ENCODE data around the gene RASL12.

DNA sequence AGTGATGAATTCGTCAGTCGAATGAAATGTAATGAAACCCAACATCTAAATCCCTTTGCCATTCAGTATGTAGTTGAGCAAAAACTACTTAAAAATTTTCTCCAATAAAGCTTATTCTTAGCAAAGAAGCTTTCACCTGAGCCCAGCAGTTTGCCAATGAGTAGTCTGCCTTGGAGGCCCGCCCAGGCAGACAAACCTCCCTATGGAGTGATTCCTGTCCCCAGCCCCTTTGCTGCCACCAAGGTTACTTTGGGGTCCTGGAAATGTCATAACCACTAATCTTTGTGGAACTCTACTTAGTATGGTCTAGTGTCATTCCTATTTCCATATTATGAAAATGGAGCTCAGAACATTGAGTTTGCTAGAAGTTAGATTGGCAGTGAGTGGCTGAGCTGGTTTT is 35.1 kb upstream of the RASL12 start:
- TF ChIP-seq GATA3 (IDR thresholded peaks at IDR 0.05; ENCODE audit: low read depth, low read length) = no peak
- no peak for TF ChIP-seq GATA2 (IDR thresholded peaks at IDR 0.05; ENCODE audit: low read depth, low read length)
